CD4-positive, alpha-beta T cell treated with Interferon gamma for 1 hour (primary cell): Measurements from ENCODE around the gene ZNF284.
"Not testable (repeated sequence)": the region's sequence is repeated elsewhere in the genome, so short reads cannot be mapped to it uniquely, and the experiment has no call there.

Source experiments
- DNase-seq: peaks from one replicate; pipeline ENCODE4 v3.0.0-alpha.2; 2020

The ZNF284 gene

GRCh38 chr19:44112802-44113137 lies 40.8 kb downstream of the ZNF284 start:
- DNase-seq, result no peak

- DNase-seq, result peak; percentile 92
These were observed 41.3 kb downstream of the ZNF284 start, which contains the start of gene ZNF225 for GRCh38 chr19:44113138-44113783. ZNF225 (plus strand) TSS chr19:44113399; CDS start chr19:44115828, 2,429 bp downstream.

GRCh38 chr19:44113784-44114390 lies 41.9 kb downstream of the ZNF284 start:
- no peak for DNase-seq

GRCh38 chr19:44121162-44121561 lies 49.2 kb downstream of the ZNF284 start:
- DNase-seq, result not testable (repeated sequence)

GRCh38 chr19:44131955-44132354 lies 60.0 kb downstream of the ZNF284 start:
- DNase-seq, result no peak
